HG02588 (cell line): ENCODE measurements around the gene MAPK1IP1L.

Experiments
- ATAC-seq: cut with Tn5 transposase; IDR thresholded peaks from one replicate; pipeline ENCODE4 v1.9.1; 2021; ENCODE audit warnings: mild to moderate bottlenecking, moderate library complexity; ENCODE audit not compliant: unreplicated experiment

MAPK1IP1L gene

DNA sequence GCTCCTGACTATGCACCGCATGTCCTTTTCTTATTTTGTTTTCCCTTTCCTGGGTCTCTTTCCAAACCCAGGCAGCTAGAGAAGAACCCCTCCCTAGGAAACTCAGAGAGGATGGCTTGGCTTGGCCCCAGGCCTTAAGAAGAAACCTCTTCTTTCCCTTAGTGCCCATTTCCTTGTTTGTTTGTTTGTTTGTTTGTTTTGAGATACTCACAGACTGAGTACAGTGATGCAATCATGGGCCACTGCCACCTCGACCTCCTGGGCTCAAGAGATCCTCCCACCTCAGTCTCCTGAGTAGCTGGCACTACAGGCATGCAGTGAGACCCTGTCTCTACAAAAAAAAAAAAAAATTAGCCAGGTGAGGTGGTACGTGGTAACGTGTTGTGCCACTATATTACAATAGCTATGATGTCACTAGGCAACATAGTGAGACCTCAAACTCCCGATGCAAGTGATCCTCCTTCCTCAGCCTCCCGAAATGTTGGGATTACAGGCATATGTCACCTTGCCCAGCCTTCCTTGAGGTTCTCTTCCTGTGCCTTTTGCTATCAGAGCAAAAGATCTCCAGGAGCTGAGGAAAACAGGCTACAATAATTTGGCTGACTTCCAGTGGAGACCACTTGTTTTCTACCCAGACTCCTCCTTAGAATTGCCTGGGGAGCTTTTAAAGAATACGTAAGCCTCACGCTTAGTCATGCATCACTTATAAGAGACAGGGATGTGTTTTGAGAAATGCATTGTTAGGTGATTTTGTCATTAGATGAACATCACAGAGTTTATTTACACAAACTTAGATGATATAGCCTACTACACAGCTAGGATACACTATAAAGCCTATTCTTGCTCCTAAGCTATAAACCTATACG lies 43.1 kb downstream of the MAPK1IP1L start:
- ATAC-seq: no peak

DNA sequence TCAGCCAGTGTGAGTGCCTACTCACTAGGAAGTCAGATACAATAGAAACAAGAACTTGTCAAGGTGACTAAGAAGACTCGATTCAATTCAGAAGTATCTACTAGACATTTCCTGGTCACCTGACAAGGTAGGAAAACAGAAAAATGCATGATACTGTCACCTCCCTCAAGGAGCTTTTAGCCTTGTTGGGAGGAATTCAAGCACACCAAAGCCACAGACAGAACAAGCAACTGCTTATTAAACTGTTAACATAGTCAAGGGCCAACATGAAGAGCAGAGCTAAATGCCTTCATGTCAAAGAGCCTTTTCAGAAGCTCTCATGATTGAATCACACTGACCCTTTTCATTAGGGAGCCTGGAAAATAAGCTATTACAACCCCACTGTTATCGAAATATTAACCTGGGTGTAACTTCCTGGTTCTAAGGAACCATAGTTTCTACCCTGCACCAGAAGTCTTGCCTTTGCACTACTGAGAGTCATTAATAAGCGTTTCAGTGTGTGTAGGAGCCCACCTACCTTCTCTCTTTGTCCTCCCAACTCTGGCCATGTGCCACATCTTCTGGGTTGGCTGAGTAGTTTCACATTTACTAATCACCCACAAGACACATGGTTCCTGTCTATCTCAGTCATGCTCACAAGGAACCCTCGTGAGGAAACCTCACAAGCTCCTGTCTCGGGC lies 46.6 kb downstream of the MAPK1IP1L start:
- ATAC-seq: peak; percentile 67

DNA sequence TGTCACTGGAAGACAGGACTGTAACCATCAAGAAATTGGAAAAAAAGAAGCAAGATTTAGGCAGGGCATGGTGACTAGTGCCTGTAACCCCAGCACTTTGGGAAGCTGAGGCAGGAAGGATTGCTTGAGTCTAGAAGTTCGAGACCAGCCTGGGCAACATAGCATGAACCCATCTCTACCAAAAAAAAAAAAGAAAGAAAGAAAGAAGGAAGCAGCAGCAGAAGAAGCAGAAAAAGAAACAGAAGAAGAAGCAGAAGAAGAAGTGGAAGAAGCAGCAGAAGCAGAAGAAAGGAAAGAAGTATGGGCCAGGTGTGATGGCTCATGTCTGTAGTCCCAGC lies 47.1 kb downstream of the MAPK1IP1L start:
- ATAC-seq: no peak

DNA sequence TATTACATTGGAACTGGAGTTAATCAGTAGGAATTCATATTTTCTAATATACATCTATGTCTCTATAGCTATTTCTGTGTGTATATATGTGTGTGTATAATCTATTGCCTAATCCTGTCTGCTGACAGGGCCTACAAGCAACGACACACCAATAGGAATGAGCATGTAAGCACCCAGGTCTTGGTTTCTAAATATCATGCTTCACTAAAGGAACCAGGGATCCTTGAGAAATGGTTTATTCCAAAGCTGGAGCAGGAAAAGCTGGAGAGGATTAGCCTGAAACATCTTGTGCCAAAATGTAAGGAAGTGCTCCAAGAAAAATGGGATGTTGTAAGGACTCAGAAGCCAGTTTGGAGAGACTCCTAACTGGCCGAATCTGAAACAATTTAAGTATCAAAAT lies 48.3 kb downstream of the MAPK1IP1L start:
- ATAC-seq: no peak

DNA sequence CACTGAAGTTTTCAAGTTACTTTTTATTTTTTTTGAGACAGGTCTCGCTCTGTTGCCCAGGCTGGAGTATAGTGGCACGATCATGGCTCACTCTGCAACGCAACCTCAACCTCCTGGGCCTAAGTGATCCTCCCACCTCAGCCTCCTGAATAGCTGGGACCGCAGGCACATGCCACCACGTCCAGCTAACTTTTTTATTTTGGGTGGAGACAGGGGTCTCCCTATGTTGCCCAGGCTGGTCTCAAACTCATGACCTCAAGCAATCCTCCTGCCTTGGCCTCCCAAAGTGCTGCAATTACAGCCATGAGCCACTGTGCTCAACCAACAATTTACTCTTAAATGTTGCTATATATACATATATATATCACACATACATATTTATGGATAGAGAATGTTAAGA lies 50.3 kb downstream of the MAPK1IP1L start:
- ATAC-seq: no peak

DNA sequence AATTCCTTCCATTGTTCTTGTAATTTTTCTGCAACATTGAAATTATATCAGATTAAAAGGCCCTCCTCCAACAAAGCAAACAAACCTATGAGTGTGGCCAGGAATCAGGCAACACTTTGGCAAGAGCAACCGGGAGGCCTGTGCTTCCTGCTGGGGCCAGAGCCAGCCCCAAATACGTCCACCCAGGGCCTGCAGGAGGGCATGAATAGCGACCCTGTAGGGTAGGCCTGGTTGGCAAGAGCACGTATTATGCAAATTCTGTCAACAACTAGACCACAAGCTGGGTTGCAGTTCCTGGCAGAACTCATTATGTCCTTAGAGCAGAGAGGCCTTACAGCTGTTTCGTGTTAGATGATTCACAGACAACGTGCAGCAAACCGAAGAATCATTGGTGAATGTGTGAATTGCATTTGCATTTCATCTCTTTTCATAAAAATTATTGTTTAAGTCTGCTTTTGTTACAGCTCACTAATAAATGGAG lies 50.7 kb downstream of the MAPK1IP1L start:
- peak; percentile 65 for ATAC-seq

DNA sequence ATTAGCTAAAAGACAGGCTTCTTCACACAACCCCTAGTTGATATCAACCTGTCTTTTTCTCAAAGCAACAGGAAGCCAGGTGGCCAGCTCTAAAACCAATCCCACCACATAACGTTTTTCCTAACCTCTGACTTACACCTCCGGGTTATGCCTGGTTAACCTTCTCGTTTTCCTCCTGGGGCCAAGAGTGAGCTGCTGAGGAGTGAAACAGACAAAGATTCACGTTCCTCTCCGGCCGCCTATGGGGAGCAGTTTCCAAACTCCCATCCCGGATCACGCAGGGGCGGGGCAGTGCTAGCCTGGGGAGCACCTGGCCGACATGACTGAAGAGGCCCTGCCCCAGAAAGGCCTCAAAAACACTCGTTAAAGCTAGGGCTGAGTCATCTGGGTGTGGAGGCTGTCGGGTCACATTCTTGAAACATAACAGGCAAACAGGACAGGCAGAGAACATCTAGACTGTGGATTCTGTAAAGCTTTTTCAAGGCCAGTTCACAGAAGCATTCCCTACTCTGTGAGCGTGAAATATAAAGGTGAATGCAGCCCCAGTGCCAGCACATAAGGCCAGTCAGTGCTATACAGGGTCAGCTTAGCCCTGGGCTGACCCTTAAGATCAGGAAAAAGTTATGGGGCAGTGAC lies 51.7 kb downstream of the MAPK1IP1L start:
- ATAC-seq: peak; percentile 32

DNA sequence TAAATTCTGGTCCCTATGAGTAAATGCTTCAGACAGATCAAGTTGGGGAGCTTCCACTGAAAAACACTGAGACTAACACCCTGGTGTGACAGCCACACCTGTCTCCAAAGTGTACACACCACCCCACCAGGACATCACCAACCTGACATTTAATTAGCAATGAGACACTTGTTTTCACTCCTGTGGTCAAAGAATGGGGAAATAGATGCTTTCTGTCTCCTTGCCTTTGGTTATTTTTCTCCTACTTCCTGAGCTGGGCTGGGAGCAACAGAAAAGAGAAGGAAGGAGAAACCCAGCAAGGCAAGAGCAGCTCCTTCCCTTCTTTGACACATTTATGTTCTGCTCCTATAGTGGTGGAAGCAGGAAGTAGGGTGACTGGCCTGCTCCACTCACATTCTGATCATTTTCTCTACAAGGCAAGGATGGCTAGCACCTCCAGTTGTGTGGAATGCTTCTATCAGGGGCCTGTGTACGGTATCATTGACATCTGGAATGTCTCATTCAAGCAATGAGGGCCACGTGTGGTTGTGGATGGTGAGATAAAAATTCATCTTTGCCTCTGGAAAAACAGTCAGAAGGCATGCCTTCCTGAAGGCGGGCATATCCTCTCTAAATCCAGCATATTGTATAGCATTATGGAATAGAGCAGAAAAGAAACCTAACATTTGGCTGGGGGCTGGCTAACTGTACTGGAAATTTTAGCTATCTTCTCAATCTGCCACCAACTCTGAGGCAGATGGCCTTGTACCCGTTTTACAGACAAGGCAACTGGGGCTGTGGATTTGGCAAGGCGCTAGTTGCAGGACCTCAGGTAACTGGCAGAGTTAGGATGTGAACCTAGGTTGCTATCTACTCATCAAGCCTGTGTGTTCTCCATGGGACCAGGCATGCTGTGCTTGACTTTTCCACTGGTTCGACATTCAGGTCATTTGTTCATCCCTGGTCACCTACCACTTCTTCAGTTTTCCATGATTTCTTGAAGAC lies 52.8 kb downstream of the MAPK1IP1L start:
- no peak for ATAC-seq

DNA sequence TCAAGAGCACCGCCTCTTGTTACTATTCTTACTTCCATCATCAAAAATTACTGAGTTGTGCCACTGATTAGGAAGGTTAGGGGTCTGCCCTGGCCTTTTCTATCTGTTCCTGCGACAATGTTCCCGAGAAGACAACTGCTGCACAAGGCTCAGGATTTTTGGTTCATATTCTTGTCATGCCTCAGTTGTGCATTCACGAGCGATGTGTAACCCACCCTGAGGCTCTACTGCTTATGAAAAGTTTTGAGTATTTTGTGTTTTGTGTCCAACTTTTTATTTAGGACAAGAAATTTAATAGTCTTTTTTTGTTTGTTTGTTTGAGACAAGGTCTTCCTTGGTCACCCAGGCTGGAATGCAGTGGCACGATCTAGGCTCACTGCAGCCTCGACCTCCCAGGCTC lies 54.5 kb downstream of the MAPK1IP1L start:
- no peak for ATAC-seq

DNA sequence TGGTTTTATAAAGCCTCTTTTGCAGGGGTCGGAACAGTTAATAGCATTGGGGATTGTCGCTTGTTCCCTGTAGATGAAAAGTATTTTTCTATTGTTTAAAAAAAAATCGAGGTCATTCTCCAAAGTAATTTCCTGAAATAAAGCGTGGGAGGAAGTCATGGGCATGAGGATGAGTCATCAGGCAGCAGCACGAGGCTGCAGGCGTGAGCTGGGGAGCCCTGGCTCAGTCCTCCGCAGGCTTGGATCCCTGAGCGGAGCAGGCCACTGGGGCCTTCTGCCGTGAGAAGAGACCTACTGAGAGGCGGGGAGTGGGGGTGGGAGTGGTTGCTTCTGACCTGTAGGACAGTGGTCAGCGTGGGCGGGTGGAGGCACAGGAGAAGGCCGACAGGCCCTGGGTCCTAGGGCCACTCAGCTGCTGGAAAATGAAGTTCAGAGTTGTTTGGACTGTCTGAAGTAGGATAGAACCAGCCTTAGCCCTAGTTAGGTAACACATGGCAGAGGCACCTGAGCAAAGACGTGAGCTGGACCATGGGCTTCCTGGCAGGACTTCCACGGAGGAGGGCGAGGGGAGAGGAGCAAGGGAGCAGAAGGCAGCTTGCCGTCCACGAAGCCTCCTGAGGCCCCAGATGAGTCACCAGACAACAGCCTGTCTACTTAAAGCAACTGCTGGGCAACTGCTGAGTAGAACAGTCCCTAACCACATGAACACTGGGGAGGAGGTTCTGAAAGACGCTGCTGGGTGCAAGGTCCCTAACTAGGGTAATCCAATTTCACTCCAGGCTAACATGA lies 56.5 kb downstream of the MAPK1IP1L start:
- no peak for ATAC-seq

DNA sequence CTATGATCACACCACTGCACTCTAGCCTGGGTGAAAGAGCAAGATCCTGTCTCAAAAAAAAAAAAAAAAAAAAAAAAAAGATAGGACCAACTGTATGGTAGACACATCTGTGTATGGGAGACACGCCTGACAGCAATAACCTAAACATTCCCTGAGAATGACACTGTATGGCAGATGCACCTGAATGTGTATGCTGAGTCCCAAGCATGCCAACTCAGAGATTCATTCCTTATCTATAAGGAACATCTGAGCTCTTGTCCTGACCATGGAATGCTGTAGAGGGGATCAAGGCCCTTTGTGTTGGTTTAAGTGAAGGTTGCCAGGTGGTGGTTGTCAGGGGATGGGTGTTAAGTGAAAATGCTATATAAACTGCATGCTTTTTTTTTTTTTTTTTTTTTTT lies 58.4 kb downstream of the MAPK1IP1L start:
- ATAC-seq: no peak

DNA sequence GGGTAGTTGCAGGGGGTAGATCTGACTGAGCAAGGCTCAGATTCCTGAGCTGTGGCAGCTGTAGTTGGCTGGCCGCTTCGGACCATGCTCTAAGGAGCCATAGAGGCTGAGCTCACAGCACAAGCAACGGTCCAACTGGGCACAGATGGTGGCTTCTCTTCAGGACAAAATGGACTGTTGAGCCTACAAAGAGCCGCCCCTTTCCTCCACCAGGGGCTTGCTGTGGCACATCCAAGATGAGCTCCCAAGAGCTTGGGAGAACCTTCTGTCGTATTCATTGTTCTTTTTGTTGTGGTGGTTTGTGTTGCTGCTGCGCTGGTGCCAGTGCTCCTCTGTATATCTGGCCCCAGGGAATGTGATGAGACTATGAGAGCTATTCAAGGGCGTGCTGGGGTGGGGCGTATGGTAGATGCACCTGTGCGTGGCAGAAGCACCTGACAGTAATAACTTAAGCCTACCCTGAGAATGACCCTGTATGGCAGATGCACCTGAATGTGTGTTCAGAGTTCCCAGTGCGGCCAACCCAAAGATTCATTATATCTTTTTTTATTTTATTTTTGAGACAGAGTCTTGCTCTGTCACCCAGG lies 59.8 kb downstream of the MAPK1IP1L start:
- ATAC-seq: no peak

DNA sequence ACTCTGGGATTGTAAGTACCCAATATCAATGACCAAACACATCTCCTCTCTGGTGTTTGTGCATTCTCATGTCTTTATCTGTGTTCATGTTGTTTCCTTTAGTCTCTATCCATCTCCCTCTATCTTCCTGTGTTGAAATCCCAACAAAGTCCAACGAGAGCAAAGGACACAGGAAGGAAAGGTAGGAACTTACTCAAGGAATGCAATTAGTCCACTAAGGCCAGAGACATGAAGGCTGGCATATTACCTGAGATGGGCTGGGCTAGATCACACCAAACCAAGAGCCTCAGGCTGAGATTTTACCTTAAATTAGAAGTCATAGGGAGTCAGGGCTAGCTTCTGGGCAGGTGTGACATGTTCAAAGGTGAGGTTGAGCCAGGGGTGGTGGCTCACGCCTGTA lies 63.3 kb downstream of the MAPK1IP1L start:
- ATAC-seq: no peak

DNA sequence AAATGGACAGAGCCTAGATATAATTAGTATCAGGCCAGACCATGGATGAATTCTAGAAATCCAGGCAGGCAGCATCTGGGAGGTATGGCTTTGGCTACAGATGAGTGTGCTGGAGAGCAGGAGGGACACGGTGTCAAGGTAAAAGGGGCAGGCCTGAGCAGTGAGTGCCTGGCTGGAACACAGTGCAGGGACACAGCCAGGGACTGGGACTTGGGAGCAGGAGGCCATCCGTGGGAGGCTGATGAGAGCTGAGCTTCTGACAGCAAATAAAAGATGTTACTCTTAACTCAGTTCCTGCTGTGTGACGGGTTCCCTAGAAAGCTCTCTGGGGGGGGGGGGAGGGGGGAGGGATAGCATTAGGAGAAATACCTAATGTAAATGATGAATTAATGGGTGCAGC lies 64.0 kb downstream of the MAPK1IP1L start:
- no peak for ATAC-seq

DNA sequence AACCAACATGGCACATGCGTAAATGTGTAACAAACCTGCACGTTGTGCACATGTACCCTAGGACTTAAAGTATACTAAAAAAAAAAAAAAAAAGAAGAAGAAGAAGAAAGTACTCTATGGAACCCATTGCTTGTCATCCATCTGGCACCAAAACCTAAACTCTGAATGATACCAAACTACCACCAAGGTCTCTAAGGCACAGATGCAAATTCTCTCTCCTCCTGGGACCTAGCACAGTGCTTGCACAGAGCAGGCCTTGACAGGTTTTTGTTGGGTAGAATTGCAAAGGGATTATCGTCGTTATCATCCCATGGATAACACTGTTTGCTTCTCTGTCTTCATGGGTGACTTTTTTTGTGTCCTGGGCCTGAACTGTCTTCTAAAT lies 64.4 kb downstream of the MAPK1IP1L start:
- no peak for ATAC-seq

DNA sequence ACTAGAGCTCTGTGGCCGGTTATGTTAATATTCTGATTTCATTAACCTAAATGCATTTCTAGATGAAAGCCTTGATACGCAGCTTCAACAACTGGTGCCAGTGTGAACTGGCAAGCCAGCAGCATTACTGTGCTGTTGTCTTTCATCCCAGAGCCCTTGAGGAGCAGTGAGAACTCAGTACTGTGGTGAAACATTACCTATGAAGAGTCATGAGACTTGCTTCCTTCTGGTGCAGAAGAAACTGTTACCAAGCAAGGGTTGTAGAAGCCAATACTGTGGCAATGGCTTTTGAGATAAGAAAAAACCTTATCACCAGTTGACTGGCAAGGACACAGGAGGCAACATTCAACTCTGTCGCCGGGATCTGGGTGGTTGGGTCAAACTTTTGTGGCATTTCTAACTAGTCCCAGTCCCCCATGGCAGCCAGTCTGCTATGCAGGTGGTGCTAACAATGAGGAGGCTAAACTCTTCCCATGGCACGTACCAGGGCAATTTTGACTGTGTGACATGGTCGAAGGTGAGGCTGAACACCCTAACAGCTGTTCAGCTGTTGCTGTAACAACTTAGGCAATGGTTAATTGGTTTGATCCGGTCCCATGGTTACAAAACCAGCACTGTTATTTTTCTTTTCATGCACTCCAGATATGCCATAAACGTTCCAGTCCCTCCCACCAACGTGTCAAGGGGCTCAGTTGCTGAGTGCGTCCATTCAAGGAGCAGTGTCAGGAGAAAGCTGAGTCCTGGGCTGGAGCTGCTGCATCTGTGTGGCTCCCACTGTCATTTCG lies 65.0 kb downstream of the MAPK1IP1L start:
- no peak for ATAC-seq

DNA sequence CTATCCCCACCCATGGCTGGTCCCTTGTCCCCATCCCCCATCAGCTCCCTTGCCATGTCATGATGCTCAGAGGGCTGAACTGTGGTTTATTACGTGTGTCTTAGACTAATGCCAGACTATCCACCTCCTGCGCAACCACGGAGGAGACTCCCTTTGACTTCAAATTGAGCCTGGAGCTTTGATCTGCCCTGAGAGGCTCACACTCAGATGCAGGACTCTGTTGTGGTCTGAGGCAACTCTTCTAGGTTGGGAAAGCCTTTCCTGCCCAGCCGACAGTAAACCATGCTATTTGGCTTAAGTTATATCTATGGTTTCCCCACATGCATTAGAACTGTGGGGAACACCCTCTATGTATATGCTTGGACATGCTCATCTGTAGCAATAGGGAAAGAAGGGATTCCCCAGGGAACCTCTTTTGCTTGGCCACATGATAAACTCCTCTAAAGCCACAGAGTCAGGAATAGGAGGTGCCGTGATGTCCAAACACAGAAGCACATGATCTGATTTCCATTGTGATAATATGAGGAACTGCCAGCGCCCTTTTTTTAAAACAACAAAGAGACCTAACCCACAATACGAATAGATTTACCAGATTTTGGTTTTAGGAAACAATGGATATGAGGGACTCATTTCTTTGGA lies 66.5 kb downstream of the MAPK1IP1L start:
- no peak for ATAC-seq

DNA sequence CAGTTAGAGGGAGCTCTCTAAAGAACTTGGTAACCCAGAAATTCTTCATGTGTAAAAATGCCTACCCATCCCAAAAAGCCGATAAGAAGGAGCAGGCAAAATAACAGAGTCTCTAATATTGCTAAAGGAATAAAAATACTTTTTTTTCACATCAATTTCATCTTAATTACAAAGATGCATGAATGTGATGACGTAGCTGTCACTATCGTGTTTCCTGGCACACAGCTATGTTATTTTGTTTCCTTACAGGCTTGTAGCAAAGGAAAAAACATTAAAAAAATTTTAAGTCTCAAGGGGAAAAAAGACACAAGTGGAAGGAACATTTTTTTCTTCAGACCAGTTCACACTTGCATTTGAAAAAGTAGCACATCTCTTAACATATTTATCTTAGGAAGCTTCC lies 67.3 kb downstream of the MAPK1IP1L start:
- no peak for ATAC-seq
